Activated CD4-positive, alpha-beta T cell treated with anti-CD3 and anti-CD28 coated beads, Interleukin-2, Interleukin-4, amounts not matched to agents 100 ng/mL and 50 ng/mL, durations not matched to agents 16 hours and 8 hours (primary cell): ENCODE data around the gene RAI14.
"Not testable (repeated sequence)": the region's sequence is repeated elsewhere in the genome, so short reads cannot be mapped to it uniquely, and the experiment has no call there.

Experiments used
- DNase-seq: peaks from one replicate; pipeline ENCODE4 v3.0.0-alpha.2; 2020; ENCODE audit warnings: low spot score

Gene RAI14

DNA sequence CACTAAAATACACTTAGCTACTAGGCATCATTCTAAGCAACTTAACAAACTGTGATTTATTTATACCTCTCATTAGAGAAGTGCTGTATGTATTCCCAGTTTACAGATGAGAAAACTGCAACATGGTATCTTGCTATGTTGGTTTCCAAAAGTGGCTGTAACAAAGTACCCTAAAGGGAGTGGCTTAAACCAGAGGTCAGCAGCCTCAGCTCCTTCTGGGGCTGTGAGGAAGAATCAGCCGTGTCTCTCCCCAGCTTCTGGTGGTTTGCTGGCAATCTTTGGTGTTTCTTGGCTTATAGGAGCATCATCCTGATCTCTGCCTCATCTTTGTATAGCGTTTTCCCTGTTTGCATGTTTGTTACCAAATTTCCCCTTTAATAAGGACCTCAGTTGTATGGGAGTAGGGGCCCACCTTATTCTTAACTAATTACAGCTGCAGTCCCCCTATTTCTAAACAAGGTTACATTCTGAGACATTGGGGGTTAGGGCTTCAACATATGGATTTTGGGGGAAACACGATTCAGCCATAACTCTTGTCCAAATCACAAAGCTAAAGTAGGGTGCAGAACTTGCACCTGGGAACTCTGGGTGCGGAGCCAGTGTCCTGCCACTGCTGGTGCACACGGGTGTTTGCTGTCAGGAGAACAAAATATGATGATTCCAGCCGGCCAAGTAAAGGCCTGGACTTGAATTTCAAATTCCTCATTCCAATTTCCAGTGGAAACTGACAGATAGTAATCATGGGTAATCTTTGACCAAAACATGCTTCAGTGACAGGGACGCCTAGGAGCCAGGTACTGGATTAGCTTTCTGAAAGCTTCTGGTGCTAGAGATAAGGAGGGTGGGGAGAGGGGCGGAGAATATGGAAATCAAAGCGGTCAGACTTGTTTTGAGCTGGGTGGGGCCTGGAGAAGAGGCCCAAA lies 43.3 kb downstream of the RAI14 start:
- no peak for DNase-seq

DNA sequence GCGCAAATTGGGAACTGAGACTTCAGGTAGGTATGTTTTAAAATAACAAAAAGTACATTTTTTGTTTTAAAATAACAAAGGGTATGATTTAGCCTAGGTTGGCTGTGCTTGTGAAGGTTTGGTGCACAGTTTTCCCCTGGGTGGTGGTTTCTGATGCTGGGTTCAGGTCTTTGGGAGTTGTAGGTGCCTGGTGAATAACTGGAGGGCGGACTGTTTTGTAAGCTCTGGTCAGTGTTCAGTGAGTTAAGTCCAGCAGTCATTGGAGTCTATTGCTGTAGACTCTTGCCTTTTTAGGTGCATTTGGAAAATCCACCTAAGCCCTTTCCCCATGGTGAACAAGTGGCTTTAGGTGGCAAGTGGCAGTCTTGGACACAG lies 43.9 kb downstream of the RAI14 start:
- DNase-seq = no peak

DNA sequence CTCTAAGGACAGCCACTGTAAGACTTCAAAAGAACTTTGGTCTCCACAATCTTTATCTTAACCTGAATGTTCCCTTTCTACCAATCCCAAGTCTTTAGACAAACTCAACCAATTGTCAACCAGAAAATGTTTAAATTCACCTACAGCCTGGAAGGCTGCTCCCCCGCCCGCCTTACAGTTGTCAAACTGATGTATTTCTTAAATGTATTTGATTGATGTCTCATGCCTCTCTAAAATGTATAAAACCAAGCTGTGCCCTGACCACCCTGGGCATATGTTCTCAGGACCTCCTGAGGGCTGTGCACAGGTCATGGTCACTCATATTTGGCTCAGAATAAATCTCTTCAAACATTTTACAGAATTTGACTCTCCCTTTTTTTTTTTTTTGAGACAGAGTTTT lies 45.3 kb downstream of the RAI14 start:
- DNase-seq = not testable (repeated sequence)

DNA sequence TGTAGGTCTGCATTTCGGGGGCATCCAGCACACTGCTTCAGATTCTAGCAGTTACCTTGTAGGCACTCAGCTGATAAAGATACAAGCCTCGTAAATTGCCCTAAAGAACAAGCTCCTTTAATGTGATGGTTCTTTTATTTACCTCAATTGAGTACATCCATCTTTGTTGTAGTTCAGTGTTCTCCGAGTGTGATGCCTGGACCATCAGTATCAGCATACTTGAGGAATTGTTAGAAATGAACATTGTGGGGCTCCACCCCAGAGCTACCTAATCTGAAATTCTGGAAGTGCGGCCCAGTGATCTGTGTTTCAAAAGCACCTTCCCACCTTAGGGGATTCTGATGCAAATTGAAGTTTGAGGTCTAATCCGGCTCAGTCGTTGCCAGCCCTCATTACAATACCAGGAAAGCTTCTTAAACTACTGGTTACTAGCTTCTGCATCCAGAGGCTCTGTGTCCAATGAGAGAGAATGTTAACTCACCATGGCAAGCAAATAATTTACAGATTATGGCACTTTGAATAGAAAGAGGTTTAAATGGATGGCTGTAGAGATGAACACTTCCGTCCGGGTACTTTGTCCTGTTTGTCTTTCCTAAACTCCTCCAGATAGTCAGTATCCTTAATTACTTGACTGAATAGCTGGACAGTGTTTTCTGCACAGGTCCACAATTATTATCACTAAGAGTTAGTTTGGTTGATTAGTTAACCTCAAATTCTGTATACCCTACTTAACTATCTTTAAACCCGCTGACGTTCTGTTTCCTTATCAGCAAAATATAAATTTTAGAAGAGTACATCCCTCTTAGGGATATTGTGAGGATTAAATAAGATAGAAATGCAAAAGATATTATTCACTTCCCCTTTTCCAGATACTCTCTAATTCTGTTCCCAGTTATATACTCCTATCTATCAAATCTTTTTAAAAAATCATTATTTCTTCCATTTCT lies 47.9 kb downstream of the RAI14 start:
- DNase-seq = no peak

DNA sequence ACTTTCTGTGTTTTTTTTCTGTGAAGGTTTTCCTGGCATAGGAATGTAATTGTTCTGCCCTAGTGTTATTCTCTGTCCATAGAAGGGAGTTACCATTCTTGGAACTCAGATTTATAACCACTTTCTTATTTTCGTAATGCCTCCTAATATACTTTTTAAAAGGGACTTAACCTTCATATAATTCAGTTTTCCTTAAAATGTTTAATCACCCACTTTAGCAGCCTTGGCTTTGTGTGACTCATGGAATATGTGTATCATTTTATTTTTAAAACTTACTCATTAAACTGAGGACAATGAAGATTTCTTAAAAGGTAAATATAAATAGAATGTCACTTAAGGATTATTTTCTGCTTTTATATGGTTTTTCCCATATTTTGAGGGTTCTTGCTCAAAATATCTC lies 50.0 kb downstream of the RAI14 start:
- DNase-seq = no peak

DNA sequence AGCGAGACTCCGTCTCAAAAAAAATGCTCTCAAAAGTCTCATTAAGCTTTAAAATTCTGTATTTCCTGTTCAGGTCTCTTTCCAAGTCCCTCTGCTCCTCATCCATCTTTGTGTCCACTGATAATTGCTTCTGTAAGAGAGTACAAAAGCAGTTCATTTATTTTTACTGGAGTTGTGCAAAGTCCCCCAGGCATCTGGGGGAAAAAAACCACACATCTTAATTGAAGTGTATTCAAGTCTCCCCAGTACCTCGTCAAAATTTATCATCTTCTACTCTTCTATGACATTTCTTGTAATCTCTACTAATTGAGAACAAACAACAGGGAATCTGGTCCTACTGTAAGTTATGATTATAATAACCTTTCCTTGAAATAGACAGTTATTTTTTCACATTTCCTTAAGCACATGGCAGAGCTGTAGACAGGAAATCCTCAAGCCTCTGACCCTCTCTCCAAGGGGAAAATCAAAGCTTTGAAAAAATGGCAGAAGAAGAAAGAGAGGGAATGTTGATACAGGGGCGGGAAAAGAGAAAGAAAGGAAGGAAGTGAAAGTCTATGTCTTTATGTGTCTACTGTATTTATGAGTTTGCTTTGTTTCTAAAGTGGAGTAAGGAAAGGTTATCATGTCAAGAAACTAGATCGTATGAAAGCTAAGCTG lies 51.5 kb downstream of the RAI14 start:
- DNase-seq = no peak

DNA sequence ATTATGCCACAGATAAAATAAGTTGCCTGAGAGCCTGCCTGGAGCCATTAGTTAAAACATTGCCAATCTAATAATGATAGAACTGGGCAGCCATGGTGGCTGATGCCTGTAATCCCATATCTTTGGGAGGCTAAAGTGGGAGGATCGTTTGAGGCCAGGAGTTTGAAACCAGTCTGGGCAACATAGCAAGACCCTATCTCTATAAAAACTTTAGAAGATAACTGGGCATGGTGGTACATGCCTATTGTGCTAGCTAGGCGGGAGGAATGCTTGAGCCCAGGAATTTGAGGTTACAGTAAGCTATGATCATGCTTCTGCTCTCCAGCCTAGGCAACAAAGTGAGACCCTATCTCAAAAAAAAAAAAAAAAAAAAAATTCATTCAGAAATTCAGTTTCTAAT lies 52.6 kb downstream of the RAI14 start:
- DNase-seq = no peak

DNA sequence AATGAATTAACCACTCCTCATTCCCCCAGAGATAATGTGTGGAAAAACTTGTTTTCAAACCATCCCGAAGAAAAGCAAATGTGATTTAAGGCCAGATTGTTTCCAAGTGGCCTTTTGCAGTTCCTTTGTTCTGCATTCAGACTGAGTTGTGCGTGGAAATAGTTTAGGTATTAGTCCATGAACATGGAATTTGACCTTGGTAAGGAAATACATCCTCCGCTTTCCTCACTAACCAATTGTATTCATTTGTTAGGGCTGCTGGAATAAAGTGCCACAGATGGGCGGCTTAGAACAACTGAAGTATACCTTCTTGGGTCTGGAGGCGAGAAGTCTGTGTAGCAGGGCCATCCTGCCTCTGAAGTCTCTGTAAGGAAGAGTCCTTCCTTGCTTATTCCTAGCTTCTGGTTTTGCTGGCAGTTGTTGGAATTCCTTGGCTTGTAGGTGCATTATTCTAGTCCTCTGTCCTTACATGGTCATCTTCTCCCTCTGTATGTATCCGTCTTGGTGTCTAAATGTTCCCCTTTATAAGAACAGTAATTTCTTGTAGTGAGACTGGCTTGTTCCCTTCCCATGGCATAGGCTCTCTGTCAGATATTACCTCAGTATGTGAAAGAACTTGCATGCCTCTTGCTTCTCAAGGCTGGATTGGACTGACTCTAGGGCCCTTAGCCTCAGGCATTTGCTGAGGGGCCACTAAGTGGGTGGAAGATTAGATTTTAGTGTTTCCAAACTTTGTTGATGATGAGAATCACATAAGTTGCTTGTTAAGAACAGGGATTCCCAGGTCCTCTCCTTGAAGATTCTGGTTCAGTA lies 53.9 kb downstream of the RAI14 start:
- DNase-seq = no peak

DNA sequence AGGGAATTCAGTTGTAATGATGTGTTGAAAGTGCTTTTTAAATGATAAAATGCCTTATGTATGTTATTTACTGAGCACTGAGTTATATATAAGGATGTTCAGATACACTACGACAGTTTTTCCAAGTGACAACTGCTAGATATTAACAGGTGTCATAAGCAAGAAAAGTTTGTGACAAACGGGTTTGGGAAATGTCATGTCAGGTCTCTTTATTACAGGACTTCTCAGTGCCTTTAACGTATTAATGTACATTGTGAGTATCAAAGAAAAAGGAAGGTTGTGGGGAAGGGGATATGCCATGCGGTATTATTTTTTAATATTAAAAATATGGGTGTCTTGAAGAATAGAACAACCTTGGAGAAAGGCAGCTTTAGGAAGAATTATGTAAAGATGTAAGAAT lies 56.4 kb downstream of the RAI14 start:
- DNase-seq = no peak

DNA sequence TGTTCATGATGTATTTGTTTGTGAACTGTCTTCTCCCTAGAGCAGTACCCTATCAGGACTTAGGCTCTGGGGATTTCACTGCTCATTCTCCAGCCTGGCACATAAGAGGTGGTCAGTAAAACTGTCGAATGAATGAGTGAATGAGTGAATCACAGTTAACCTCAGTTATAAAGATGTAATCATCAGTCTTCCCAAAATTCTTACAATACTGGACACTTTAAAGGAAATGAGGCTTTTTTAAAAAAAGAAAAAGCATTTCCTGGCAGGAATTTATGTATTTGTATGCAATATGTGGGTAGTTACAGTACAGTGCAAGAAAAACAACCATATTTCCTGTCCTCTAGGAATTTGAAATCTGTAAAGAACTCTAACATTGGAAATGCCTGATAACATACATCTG lies 59.6 kb downstream of the RAI14 start:
- no peak for DNase-seq

DNA sequence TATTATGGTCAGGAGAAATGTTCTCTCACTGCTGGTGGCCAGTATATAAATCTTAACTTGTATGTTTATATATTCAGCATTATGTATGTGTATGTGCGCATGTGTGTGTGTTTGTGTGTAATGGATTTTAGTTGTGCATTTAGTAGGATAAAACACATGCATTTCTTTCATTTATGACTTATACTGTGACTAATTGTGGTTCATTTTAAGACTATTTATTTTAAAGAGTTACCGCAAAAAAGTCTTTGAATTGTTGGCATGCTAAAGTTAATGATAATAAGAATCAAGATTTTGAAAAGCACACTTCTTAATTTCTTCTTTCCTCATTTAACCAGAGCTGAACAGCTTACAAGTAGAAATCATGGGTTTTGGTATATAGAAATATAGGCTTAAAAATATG lies 60.9 kb downstream of the RAI14 start:
- DNase-seq = no peak

DNA sequence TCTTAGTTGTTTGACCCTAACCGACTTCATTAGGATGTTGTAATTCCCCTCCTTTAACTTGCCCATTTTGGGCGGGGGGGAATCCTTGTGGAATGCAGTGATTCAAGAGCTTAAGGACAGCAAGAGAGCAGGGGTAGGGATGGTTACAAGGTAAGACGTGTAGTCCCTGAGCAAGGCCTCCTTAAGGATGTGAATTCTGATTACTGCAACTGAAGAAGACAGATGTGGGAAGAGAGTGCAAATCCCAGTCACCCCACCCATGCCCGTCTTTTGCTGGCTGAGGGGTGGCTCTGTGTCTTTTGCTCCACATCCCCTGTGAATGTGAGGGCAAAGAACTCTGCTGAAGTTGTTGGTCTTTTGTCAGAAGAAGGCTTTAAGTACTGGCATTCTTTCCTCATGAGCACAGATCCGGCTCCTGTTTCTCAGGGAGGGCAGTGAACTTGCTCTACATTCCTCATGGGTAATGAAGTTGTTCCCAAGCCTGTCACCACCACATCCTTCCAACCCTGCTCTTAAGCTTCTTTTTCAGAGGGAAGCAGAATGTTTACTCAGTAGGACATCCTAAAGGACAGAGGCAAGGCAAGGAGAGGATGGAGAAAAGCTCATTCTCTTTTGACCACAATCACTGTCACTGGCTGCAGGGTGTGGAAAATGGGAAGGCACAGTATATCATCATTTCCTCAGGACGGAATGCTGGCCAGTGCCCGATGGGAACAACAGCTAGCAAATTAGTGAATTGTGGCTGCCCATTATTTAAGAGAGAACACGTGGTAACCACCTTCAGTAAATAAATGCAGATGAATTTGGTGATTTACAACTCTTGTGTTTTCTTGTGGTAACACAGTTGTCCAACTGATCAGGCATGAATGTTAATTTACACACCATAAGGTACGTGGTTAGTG lies 61.5 kb downstream of the RAI14 start:
- DNase-seq = no peak

DNA sequence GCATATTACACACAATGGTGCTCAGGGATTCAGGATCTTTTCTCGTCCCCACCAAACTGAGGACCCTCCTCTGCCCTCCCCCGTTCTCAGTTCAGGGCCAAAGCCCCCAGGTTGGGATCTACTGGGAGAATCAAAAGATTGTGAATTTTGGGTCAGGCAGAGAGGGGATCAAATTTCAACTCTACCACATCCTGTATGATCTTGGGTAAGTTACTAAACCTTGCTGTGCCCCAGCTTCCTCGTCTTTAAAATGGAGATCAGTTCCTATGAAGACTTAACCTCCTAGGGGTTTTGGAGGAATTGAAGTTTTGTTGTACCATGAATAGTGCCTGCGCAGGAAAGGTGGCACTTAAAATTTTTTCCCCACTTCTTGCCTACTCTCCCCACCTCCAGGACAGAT lies 62.4 kb downstream of the RAI14 start:
- DNase-seq = no peak

DNA sequence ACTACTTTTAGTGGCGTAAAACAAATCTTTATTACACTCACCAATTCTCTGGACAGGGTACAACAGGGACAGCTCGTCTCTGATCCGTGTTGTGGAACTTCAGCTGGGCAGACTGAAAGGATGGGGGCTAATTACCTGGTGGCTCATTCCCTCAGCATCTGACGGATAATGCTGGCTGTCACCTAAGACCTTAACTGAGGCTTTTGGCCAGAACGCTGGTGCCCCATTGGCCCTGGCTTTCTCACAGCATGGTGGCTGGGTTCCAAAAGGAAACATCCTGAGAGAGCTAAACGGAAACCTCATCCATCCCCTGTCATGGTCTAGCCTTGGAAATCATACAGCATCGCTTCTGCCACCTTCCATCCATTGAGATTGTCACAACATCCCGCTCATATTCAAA lies 62.9 kb downstream of the RAI14 start:
- DNase-seq = no peak

DNA sequence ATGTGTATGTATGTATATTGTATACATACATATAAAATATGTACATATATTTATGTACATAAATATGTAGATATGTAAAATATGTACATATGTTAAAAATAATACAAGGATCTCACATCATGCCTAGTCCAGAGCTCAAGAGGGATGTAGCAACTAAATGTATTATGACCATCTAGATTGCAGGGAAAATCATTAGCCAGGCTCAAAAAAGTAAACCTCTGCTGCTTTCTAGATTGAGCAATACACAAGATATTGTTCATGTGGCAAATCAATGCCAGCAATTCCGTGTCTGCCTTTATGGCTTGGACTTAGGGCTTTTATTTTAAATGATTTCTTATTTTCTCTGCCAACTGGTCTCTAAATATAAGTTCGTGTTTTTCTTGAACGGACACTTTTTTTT lies 65.2 kb downstream of the RAI14 start:
- DNase-seq = no peak

DNA sequence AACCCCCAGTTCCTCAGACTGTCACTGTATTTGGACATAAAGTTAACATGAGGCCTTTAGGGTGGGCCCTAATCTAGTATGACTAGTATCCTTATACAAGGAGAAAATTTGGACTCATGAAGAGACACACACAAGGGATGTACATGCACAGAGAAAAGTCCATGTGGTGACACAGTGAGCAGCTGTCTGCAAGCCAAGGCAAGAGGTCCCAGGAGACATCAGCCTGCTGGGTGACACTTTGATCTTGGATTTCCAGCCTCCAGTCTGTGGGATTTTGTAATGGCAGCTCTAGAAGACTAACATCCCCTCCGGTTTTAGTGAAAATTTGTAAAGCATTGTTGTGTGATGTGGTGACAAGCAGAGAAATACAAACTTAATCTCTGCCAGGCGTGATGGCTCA lies 66.1 kb downstream of the RAI14 start:
- DNase-seq = no peak

DNA sequence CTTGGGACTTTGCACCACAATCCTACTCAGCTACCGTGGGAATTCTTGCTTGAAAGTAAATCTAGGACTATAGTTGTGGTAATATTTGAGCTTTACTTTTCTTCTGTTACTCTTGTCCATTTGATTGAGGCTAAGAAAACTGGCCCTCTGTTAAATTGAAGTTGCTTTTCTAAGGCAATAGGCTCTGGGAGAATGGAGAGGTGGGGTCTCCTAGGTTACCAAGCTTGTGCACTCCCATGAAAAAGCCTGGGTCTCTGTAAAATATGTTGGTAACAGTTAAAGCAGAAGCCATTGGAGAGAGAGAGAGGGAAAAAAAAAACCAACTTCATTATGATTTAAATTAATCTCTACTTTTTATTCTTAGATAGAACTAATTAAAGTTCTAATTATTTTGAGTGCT lies 68.6 kb downstream of the RAI14 start:
- no peak for DNase-seq

DNA sequence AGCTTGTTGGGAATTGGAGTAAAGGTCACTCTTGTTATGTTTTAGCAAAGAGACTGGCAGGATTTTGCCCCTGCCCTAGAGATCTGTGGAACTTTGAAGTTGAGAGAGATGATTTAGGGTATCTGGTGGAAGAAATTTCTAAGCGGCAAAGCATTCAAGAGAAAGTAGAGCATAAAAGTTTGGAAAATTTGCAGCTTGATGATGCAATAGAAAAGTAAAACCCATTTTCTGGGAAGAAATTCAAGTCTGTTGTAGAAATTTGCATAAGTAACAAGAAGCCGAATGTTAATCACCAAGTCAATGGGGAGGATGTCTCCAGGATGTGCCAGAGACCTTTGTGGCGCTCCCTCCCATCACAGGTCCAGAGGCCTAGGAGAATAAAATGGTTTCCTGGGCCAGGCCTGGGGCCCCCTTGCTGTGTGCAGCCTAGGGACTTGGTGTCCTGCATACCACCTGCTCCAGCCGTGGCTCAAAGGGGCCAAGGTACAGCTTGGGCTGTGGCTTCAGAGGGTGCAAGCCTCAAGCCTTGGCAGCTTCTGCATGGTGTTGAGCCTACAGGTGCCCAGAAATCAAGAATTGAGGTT lies 71.1 kb downstream of the RAI14 start:
- DNase-seq = not testable (repeated sequence)

DNA sequence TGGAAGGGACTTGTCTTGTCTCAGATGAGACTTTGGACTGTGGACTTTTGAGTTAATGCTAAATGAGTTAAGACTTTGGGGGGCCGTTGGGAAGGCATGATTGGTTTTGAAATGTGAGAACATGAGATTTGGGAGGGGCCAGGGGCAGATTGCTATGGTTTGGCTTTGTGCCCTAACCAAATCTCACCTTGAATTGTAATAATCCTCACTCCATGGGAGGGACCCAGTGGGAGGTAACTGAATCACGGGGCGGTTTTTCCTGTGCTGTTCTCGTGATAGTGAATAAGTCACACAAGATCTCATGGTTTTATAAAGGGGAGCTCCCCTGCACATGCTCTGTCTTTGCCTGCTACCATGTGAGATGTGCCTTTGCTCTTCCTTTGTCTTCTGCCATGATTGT lies 72.1 kb downstream of the RAI14 start:
- DNase-seq = no peak
